ENCODE data around the gene SLC50A1.

SLC50A1 gene, protein sequence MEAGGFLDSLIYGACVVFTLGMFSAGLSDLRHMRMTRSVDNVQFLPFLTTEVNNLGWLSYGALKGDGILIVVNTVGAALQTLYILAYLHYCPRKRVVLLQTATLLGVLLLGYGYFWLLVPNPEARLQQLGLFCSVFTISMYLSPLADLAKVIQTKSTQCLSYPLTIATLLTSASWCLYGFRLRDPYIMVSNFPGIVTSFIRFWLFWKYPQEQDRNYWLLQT

GRCh38 chr1:155135415-155136028, at the start of gene SLC50A1:
Gene SLC50A1, plus strand, starts transcription at chr1:155135852. Its CDS starts 60 bp downstream, at chr1:155135912.
- DNase-seq: peak; percentile 97

GRCh38 chr1:155086128-155086741, 49.4 kb upstream of the SLC50A1 start:
- DNase-seq: peak; percentile 84

GRCh38 chr1:155086856-155087535, 48.7 kb upstream of the SLC50A1 start:
- no peak for DNase-seq

DNA sequence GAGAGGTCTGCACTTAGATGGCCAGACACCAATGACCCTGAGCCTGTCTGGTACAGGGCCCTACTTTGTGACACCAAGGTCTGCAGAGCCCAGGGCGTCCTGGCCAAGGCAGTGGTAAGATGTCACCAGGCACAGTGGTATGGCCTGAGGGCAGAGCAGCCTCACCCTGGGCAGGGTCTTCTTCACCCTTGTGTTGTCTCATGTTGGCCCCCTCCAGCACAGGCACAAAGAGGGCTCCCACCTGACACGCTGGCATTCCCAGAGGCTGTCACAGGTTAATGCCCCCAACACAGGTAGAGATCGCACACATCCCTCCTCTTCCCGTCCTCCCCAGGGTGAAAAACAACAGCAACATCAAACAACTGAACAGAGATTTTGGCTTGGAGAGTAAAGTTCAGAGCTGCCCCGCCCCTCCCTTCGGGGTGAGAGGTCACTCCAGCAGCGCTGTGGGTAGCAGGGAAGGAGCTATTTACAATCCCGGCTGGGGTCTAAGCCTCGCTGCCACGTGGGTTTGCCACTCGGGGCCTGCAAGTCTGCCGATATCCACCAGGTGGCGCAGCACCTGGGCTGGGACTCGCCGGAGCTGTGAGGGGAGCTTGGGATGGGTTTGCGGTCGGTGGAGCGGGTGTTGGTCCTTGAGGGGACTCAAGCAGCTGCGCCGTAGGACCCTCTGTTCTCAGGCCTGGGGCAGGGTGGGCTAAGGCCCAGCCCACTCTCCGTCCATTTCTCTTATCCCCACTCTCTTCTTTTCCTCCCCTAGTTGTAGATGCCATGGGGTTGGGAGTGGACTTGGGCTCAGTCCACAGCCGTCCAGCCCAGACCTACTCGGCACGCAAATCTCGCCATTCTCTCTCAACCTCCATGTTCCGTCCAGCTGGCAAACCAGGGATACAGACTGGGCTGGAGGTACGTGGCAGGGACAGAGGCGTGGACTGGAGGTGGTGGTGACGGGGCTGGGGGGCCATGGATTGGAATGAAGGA, 44.3 kb upstream of the SLC50A1 start:
- DNase-seq: peak; percentile 91

DNA sequence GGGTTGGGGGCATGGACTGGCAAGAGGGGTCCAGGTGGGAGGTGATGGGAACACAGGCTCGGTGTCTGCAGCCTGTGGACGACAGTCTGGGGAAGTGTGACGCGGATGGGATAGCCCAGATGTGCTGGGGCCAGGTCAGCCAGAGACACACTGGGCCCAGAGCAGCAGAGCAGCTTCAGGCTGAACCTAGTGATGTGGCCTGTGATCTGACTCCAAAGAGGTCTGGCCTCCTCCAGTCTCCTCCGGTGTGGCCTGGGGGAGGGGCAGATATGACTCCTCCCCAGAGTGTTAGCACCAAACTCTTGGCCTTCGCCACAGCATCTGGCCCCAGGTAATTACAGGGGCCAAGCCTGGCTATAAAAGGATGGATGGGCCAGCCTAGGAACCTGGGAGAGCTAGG, 43.5 kb upstream of the SLC50A1 start:
- DNase-seq: peak; percentile 25

- DNase-seq: no peak
Measured at GRCh38 chr1:155092641-155093040, 43.0 kb upstream of the SLC50A1 start.

DNA sequence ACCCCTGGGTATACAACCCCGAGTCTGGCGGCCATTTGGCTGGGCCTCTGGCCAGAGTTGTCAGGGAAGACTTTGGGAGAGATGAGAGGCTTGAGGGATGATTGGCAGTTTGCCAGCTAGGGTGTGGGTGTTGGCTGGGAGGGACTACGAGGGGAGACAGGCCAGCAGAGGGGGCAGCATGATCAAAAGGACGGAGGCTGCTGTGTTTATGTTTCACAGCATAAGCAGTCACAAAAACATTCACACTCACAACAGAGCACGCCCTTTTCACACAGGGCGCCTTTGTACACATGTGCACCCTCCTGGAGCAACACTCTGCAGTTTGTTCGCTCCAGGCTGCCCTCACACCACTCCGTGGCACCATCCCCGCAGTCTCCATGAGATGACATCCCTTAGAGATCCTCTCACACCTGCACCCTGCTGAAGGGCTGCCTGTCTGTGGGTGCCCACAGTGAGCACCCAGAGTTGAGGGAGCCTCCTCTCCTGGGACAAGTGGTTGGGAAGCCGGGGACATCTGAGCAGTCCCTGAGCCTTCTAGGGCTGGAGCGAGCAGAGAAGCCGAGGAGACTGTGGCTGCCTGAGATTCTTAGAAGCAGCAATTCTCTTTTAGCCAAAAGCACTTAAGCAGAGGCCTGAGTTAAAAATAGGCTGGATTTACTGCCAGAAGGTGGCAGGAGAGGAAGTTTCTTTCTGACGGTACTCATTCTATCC, 41.6 kb upstream of the SLC50A1 start:
- peak; percentile 75 for DNase-seq

DNA sequence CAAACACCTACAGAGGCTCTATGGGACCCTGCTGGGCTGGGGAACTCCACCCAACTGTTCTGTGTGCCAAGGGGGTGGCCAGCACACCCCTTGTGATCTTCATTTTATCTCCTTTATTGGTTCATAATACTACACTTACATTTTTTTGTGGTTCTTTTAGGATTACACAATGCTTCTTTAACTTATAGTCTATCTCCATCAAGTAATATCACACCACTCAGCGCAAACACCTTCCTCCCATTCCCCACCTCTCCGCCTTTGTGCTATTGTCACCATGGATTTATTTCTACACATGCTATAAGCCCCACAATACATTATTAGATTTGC, 41.1 kb upstream of the SLC50A1 start:
- DNase-seq: no peak

- no peak for DNase-seq
Measured at GRCh38 chr1:155099331-155099730, 36.3 kb upstream of the SLC50A1 start.

- no peak for DNase-seq
Measured at GRCh38 chr1:155103325-155103724, 32.3 kb upstream of the SLC50A1 start.

DNA sequence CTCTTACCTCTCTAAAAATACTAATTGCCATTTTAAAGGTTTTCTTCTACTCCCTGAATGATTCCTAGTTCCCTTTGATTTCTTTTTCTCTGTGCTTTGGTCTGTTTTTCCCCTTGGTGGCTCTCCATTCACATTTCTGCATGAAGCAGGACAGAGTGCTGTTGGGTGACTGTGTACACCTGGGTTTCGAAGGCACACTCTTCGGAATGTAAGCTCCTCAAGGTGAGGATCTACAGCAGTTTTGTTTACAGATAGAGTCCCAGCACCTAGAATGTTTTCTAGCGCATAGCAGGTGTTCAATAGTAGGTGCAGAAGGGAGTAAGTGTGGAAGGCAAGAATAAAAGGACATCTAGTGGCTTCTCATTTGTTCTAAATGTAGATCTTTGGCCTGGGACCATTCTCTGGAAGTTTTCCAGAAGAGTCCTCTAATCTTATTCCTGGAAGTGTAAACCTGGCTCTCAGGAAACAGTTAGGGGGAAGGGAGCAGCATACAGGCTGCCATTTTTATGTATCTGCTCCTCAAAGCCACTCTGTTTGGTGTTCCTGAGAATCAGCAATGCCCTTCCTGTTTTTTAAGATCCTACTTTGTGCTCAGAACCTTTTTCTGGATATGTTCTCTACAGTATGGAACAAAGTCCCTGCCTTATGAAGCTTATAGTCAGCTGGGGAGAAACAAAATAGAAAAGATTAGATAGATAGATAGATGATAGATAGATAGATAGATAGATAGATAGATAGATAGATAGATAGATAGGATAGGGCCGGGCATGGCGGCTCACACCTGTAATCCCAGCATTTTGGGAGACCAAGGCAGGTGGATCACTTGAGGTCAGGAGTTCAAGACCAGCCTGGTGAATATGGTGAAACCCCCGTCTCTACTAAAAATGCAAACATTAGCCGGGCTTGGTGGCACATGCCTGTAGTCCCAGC, 30.8 kb upstream of the SLC50A1 start:
- DNase-seq: no peak

DNA sequence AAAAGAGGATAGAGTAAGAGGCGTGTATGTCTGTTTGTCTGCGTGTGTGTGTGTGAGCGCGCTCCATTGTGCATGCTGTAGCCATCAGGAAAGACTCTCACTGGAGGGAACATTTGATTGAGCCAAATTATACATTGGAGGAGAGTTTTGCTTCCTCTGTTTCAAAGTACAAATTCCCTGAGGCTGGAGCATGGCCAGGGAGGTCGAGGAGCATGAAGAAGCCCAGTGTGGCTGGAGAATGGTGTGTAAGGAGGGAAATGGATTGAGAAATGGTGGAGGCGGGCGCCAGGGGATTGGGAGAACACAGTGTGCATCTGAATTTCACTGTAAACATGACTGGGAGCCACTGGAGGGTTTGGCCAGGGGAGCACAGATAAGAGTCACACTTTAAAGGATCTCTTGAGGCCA, 30.0 kb upstream of the SLC50A1 start:
- no peak for DNase-seq

GRCh38 chr1:155106862-155107261, 28.8 kb upstream of the SLC50A1 start:
- DNase-seq: no peak

GRCh38 chr1:155107309-155108264, 28.1 kb upstream of the SLC50A1 start:
- no peak for DNase-seq

DNA sequence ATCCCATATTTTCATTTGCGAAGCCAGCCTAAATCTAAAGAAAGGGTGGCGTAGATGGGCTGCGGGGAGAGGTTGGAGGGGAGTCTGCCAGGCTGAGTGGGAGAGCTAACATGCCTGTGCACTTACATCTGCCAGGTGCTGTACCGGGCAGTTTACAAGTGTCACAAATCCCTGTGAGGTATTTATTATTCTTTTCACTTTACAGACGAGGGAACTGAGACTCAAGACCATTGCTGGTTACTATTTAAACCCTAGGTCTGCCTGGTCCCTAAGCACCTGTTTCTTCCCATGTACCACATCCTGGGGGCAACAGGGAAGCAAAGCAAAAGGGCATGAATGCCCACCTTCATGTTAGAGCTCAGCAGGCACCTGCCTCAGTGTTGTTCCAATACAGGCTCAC, 27.4 kb upstream of the SLC50A1 start:
- no peak for DNase-seq

DNA sequence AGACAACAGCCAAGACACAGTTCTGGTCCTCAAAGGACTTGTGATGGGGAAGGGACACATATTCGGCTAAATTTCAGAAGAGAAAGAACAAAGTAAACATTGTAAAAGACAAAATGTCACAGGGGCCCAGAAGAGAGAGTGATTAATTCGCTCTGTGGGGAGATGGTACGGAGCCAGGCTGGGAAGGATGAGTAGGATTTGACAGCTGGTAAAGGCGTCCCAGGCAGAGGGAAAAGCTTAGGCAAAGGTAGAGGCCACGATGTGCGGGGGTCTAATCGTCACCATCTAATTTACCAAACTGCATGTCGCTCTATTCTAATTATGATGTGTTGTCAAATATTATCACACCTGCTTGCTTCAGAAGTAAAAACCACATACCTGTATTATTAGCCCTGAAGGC, 25.3 kb upstream of the SLC50A1 start:
- DNase-seq: no peak

DNA sequence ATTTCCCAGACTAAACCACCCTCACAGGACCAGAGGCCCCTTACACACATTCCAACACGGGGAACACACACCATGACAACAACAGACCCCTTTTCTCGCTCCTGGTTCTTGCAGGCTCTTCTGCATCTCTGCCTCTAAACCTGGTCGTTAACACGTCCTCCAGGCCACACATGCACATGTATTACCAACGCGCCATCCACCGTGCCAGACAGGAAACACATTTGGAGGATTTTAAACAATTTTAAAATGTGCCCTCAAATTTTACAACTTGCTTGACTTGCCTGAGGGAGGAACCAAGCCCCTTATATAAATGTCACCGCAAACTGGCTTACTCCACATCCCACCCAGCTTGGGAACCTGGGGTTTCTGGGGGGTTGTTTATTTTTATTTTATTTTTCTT, 24.8 kb upstream of the SLC50A1 start:
- no peak for DNase-seq

DNA sequence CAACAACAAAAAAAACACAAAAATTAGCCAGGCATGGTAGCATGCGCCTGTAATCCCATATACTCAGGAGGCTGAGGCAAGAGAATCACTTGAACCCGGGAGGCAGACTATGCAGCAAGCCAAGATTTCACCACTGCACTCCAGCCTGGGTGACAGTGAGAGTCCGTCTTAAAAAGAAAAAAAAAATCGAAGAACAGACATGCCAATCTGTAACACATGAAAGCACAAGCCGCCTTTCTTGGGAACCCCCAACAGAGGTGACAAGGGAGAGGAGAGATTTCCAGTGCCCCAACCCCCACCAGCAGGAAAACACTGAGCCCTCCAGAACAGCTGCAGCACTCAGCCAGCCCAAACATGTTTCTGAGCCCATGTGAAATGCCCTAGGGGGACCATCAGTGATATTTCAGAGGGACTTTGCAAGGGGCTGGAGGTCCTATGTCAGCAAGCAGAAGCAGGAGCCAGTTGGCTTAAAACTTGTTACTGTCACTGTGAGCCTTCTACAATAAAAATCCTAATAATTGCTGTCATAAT, 22.1 kb upstream of the SLC50A1 start:
- no peak for DNase-seq

DNA sequence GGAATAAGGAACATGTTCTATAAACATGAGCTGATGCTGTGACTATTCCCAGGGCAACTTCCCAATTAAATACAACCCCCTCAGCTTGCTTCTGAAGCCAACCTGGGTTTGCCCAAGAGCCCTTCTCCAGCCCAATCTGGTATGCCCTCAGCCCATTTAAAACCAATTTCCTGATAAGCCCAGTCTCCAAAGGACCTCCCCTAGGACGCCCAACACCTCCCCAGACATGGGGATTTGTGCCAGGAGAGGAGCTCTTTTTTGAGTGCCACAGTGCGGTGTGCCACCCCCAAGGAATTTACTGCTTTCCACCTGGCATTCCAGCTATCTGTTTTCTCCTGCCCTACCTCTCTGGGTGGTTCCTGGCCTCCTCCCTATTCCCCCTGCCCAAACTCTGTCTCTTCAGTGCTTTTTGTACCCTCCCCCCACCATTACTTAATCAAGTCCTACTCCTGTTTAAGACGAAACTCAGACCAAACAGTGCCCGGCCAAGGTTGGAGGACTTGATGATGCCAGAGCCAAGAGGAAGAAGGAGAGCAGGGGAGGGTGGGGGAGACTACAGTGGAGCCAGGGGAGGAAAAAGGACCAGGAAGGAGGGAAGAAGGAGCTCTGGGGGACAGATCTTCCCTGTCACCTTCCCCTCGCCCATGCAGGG, 19.4 kb upstream of the SLC50A1 start:
- no peak for DNase-seq

Measured in right forelimb (tissue), 1 donor.